Measurements from ENCODE around the gene CEP97.

- TF ChIP-seq CTCF (IDR thresholded peaks at IDR 0.05; ENCODE audit: low read depth, low read length, poor library complexity, severe bottlenecking) (no peak), EZH2phosphoT487 (IDR thresholded peaks at IDR 0.05; ENCODE audit: borderline replicate concordance, low read length) (no peak)
Measured at GRCh38 chr3:101719604-101720185, 4.7 kb upstream of the CEP97 start.

Measured in DOHH2 (cell line).